AG20443 (cell line): Measurements from ENCODE around the gene MAP1B.
"Not testable (repeated sequence)": the region's sequence is repeated elsewhere in the genome, so short reads cannot be mapped to it uniquely, and the experiment has no call there.

Source experiments
- DNase-seq: peaks from one replicate; pipeline ENCODE4 v3.0.0; 2012; ENCODE audit warnings: low spot score, mixed read lengths

MAP1B gene

GRCh38 chr5:72107131-72107900 is at the start of gene MAP1B:
MAP1B (plus strand) TSS chr5:72107475; CDS start chr5:72107532, 57 bp downstream.
- peak; percentile 82 for DNase-seq

DNA sequence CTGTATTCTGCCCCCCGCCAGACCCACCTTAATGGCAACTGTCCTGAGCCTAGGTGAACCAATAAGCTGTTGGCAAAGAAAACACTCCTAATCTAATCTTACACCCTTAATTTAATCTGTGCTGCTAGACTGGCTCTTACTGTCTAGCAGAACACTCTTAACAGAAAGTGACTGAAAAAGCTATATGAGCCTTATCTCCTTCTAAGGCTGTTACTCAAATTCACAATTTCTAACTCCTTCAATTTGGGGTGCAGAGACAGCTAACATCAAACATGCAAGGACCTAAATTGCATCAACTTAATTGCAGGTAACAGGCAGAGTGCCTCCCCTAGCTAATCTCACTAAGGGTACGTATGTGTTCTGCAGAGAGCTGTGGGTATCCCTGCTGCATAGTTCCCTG is 49.5 kb upstream of the MAP1B start:
- DNase-seq, result no peak

DNA sequence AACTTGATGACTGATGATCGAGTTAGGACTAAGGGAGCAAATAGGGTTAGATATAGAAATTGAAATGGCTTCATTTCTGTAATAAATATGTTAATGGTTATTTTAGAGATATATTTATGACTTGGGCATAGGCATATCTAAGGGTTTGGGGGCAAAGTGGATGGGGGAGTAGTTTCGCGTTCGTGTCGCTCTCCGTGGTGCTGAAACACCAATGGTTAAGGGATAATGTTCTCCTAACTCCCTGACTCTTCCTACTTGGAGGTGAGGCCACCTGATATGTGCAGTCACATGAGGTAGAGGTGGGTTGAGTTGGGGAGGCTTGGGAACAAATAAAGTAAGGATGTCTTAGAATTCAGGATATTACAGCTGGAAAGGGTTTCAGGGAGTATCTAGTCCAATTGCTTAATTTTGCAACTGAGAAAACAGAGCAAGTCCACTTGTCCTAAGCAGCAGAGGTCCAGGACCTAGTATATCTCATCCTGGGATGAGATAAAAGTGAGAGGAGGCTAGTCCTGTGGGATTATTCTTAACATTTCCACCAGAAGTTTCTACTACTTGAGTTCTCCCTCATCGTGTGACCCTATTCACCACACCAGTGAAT is 44.0 kb upstream of the MAP1B start:
- peak; percentile 22 for DNase-seq

DNA sequence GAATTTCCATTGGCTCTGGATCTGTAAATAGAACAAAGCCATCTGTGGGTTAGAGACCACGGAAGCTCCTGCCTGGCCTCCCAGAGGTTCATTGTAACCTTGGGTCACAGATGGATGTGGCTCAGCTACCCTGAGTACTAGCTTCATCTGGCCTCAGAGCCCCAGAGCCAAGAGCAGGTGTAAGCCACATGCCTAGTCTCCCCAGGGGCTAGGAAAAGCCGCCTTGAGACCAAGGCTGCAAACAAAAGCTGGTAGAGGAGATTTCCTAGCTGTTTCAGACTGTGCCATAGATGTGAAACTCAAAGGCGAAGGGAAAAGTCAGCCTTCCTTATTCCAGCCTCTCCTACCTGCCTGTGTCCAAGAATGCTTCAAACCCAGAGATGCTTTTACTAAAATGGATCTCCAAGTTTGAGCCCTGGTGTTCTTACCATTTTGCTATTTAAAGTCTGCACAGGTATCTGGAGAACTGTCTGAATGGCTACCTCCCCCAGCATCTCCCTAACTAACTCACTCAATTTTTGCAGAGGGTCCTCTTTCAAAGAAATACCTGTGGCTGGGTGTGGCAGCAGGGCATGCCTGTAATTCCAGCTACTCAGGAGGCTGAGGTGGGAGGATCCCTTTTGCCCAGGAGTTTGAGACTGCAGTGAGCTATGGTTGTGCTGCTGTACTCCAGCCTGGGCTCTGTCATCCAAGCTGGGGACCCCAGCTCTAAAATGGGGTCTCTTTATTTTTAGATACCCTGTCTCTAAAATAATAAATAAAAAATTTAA is 42.3 kb upstream of the MAP1B start:
- DNase-seq, result no peak

GRCh38 chr5:72065751-72066255 is 41.5 kb upstream of the MAP1B start:
- peak; percentile 27 for DNase-seq

DNA sequence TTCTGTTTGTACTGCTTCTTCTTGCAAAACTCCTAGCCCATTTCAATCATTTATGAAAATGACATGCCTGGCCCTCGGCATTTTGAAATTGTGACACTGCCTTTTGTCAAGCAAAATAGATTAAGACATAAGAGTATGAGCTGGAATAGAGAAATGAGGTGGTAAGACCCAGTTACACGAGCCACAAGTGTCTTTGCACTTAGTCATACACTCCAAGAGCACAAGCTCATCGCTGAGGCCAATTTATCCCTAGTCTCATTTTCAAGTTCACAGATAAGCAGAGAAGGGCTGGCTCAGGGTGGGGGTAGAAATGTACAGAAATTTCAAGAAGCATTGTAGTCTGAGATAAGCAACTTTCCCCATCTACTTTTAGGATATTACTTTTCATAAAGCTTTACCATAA is 40.6 kb upstream of the MAP1B start:
- DNase-seq, result peak; percentile 79

DNA sequence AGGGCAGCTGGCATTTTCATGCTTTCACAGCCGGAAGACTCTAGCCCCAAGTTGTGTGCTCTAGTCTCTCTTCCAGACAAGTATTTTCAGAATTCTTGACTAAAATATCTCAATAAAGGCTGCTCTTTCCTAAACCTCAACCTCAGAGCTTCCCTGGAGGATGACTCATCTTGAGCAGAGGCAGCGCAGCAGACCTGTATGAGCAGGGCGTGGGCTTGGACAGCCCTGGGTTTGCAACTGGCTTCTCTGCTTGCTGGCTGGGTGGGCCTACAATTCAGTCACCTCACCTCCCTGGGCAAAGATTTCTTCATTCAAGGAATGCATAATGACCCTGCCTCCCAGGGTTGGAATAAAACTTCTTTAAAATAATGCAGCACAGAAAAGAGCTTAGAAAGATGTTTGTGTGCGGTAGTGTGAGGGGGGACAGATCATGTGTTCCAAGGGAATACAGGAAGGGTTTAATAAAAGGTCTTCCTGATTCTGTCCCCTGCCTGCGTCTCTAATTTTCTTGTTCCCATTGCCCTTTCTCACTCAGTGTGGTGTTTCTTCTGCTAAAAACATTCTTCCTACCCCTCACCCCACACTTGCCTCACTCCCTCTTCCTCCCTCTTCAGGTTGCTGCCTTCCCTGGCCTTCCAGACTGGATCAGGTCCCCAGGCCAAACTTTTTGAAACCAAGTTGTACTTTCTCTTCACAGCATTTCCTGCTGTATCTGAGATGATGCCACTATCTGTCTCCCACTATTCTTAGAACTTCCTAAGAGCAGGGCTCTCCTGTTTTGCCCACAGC is 39.4 kb upstream of the MAP1B start:
- DNase-seq, result peak; percentile 88

- no peak for DNase-seq
Observed at GRCh38 chr5:72070529-72070928, 36.7 kb upstream of the MAP1B start.

DNA sequence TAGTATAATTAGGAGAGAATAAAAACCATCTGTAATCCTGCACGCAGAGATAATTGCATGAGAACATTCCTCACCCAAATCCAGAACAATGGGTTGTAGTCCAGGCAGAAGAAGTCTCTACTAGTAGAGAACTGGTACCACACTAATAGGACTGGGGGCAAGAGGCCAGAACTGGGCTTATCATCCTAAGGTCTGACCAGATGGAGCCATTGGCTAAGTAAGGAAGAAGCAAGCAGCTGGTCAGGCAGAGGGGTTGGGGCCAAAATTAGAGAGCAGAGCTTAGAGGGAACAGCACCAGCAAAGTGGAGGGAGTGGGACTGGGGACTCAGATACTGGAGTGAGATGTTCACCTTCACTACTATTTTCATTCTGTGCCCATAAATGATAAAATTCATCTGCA is 35.4 kb upstream of the MAP1B start:
- no peak for DNase-seq

GRCh38 chr5:72074251-72074650 is 33.0 kb upstream of the MAP1B start:
- no peak for DNase-seq

DNA sequence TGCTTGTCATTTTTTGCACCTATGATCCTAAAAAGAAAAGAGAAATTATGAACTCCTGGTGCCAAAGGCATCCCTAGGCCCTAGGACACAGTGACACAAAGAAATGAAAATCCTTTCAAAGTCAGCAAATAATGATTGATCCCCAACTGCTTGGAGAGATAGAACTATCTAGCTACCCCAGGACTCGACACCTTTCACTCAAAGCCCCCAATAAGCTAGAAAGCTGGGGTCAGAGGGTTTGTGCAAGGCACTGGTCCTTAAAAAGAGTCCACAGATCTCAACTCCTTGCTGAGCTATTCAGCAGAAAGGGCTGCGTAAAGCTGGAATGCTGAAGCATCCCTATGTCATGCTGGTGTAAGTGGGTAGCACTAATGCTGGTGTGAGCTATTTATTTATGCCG is 31.8 kb upstream of the MAP1B start:
- DNase-seq, result no peak

DNA sequence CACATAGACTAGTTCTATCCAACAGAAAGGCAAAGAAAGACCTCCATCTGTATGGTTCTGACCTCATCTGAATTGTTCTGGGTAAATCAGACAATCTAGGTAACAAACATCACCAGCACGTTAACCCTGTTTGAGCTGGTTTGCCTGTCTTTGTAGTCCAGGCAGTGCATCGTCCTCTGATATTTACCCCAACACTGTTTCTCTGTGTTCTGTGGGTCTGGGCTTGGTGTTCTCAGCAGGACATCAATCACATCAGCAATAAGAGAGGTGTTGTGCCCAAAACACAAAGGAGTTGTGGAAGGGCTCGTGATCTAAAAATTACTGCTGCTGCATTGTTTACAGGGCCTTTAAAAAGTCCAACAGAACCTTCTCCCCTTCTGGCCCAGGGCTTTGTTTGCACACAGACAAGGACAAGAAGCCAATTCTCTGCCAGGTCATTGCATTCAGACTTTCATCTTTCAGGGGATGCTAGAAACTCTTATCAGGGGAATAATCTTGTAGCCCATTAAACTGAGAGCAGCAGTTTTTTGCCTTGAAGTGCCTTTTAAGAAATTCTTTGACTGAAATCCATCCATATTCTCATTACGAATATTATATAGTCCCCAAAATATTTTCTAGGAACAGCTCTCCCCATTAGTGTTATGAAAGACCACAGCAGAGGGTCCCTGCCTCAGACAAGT is 30.5 kb upstream of the MAP1B start:
- no peak for DNase-seq

GRCh38 chr5:72077390-72077789 is 29.9 kb upstream of the MAP1B start:
- no peak for DNase-seq

DNA sequence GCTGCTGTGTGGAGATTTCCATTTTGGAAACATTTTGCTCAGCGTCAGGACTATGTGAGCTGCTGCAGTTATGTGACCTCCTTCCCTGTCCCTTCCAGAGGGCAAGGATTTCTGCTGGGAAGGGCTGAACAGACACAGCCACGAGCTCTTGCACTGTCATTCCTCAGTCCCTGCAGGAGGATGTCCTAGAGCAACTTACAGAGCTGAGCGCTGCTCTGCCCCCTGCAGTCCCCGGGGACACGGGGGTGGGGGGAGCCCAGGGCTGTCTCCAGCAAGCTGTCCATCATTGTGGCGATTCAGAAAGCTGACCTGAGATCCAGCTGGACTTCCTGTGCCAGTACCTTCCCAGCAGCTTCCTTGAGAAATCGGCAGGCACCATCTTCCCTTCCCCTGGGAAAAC is 28.0 kb upstream of the MAP1B start:
- DNase-seq, result no peak

DNA sequence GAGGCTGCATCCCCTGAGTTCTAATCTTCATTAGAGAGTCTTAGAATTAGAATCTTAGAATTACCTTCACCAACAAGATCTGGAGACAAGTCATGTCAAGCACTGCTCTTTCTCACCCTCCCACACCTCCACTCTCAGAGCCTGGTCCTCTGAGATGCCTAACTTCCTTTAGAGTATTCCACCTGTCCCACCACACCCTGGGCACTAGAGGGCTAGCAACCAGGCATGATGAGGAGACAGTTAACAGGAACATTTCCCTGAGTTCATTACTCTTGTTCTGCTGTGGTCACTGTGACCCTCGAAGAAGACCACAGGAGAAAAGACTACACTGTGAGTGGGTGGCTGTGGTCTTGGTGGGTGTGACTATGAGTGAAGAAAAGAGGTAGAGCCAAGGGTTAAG is 25.2 kb upstream of the MAP1B start:
- no peak for DNase-seq

- no peak for DNase-seq
Observed at GRCh38 chr5:72084876-72085275, 22.4 kb upstream of the MAP1B start.

DNA sequence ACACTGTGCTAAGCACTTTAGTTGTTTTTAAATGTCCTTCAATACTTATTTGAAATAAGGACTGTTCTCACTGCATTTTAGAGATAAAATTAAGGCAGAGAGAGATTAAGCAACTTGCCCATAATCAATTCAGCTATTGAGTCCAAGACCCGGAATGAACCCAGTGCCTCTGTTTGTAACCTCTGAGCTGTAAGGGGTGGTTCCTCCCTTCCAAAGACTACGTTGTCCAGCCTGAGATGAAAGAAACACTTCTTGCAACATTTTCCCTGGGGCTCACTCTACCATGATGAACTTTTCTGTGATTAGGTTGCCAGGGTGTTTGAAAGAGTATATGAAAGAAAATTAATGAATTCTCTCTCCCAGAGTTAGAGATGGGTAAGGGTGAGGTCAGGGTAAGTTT is 22.0 kb upstream of the MAP1B start:
- no peak for DNase-seq

- DNase-seq, result not testable (repeated sequence)
Observed at GRCh38 chr5:72089713-72090112, 17.6 kb upstream of the MAP1B start.

- no peak for DNase-seq
Observed at GRCh38 chr5:72092074-72092473, 15.2 kb upstream of the MAP1B start.

GRCh38 chr5:72093217-72093616 is 14.1 kb upstream of the MAP1B start:
- peak; percentile 39 for DNase-seq

- no peak for DNase-seq
Observed at GRCh38 chr5:72093824-72094223, 13.5 kb upstream of the MAP1B start.
